ENCODE results near the gene PCGF1. TPM values are rescaled to one million over a fixed set of nuclear protein-coding genes. Genes with fewer than 3 reads are reported as not detected.

The PCGF1 gene
- total and polyA plus RNA-seq, 2 of the 13 experiments (the other 11 are each of a cell fraction or from before 2014, with no cell fraction given): 20.4 to 22.6 TPM

DNA sequence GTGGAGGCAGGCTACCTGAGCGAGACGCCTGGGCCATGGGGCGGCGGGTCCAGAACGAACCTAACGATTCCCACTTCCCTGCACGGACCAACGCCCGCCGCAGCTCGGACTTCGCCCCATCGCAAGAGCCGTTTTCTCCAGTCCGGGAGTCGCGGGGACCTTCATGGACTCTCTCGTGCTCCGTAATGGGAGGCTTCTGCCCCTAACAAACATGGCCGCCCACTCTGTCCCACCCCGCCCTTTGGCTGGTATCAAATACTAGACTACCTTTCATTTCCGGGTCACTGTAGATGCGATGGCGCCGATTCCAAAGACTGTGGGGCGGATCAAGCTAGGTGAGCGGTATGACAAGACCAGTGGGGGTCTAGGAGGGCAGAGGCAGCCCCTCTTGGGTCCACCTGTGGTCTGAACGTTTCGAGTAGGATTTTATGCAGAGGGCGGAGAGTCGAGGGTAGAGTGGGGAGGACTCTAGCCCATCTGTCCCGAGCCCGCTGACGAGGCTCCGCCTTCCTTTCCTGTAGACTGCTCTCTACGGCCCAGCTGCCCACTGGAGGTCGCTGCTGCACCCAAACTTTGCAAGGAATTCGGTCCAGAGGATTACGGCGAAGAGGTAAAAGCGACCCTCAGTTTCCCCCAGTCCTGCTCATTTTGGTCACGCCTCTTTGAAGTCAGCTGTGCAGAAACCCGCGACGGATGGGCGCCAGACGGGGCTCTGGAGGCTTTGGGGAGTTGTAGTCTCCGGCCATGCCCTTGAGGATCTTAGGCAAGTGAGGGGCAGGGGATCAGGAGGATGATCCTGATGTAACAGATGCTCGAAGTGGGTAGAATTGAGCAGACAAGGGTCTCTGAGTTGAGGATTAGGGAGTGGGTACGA lies 24.5 kb downstream of the PCGF1 start, which contains the start of the genes CCDC142 and TTC31 (continued):
- TF ChIP-seq, protein P1, sequence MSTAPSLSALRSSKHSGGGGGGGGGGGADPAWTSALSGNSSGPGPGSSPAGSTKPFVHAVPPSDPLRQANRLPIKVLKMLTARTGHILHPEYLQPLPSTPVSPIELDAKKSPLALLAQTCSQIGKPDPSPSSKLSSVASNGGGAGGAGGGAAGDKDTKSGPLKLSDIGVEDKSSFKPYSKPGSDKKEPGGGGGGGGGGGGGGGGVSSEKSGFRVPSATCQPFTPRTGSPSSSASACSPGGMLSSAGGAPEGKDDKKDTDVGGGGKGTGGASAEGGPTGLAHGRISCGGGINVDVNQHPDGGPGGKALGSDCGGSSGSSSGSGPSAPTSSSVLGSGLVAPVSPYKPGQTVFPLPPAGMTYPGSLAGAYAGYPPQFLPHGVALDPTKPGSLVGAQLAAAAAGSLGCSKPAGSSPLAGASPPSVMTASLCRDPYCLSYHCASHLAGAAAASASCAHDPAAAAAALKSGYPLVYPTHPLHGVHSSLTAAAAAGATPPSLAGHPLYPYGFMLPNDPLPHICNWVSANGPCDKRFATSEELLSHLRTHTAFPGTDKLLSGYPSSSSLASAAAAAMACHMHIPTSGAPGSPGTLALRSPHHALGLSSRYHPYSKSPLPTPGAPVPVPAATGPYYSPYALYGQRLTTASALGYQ (CRISPR knock-in tag; IDR thresholded peaks at IDR 0.05): peak; percentile 82; the same call in 1 of the 2 replicates
- no peak; the same call in 1 of the 2 replicates for TF ChIP-seq ZNF232 (CRISPR knock-in tag; IDR thresholded peaks at IDR 0.05; ENCODE audit: borderline replicate concordance)
- peak; percentile 43 for TF ChIP-seq FOXA3 (CRISPR knock-in tag; IDR thresholded peaks at IDR 0.05)
- TF ChIP-seq SAP130 (CRISPR knock-in tag; IDR thresholded peaks at IDR 0.05; ENCODE audit: low read depth): peak; percentile 99
- TF ChIP-seq SMAD9 (CRISPR knock-in tag; IDR thresholded peaks at IDR 0.05): peak; percentile 90; the same call in 1 of the 2 replicates
- TF ChIP-seq, protein P2, sequence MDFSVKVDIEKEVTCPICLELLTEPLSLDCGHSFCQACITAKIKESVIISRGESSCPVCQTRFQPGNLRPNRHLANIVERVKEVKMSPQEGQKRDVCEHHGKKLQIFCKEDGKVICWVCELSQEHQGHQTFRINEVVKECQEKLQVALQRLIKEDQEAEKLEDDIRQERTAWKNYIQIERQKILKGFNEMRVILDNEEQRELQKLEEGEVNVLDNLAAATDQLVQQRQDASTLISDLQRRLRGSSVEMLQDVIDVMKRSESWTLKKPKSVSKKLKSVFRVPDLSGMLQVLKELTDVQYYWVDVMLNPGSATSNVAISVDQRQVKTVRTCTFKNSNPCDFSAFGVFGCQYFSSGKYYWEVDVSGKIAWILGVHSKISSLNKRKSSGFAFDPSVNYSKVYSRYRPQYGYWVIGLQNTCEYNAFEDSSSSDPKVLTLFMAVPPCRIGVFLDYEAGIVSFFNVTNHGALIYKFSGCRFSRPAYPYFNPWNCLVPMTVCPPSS (IDR thresholded peaks at IDR 0.05): no peak
- TF ChIP-seq ZFP36 (IDR thresholded peaks at IDR 0.05; ENCODE audit: borderline replicate concordance, low read depth, low read length, partially characterized antibody): no peak
- TF ChIP-seq, protein P3, sequence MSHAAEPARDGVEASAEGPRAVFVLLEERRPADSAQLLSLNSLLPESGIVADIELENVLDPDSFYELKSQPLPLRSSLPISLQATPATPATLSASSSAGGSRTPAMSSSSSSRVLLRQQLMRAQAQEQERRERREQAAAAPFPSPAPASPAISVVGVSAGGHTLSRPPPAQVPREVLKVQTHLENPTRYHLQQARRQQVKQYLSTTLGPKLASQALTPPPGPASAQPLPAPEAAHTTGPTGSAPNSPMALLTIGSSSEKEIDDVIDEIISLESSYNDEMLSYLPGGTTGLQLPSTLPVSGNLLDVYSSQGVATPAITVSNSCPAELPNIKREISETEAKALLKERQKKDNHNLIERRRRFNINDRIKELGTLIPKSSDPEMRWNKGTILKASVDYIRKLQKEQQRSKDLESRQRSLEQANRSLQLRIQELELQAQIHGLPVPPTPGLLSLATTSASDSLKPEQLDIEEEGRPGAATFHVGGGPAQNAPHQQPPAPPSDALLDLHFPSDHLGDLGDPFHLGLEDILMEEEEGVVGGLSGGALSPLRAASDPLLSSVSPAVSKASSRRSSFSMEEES (CRISPR knock-in tag; IDR thresholded peaks at IDR 0.05): no peak
- peak; percentile 10; the same call in 1 of the 2 replicates for TF ChIP-seq ZC3H4 (CRISPR knock-in tag; IDR thresholded peaks at IDR 0.05; ENCODE audit: borderline replicate concordance)
- TF ChIP-seq NR1H2 (CRISPR knock-in tag; IDR thresholded peaks at IDR 0.05; ENCODE audit: borderline replicate concordance, low read depth): no peak
- no peak for TF ChIP-seq TP53 (CRISPR knock-in tag; conservative IDR thresholded peaks at IDR 0.05)
- TF ChIP-seq TBX2 (CRISPR knock-in tag; IDR thresholded peaks at IDR 0.05; ENCODE audit: borderline replicate concordance): peak; percentile 30; the same call in 1 of the 2 replicates
- TF ChIP-seq HNRNPUL1 (IDR thresholded peaks at IDR 0.05; ENCODE audit: low read depth, low read length): no peak
- TF ChIP-seq ZNF124 (CRISPR knock-in tag; IDR thresholded peaks at IDR 0.05): peak; percentile 46; the same call in 1 of the 2 replicates
- TF ChIP-seq GPN1 (CRISPR knock-in tag; IDR thresholded peaks at IDR 0.05; ENCODE audit: borderline replicate concordance): no peak
- TF ChIP-seq ZNF674 (CRISPR knock-in tag; IDR thresholded peaks at IDR 0.05; ENCODE audit: low read depth): 0 out of 2 replicates have a peak, but pooled peaks have one; percentile 64
- TF ChIP-seq, protein P4, sequence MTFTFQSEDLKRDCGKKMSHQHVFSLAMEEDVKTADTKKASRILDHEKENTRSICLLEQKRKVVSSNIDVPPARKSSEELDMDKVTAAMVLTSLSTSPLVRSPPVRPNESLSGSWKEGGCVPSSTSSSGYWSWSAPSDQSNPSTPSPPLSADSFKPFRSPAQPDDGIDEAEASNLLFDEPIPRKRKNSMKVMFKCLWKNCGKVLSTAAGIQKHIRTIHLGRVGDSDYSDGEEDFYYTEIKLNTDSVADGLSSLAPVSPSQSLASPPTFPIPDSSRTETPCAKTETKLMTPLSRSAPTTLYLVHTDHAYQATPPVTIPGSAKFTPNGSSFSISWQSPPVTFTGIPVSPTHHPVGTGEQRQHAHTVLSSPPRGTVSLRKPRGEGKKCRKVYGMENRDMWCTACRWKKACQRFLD (CRISPR knock-in tag; IDR thresholded peaks at IDR 0.05; ENCODE audit: borderline replicate concordance): no peak
- no peak; the same call in 1 of the 2 replicates for TF ChIP-seq TOPORS (CRISPR knock-in tag; IDR thresholded peaks at IDR 0.05)
- TF ChIP-seq, protein P5, sequence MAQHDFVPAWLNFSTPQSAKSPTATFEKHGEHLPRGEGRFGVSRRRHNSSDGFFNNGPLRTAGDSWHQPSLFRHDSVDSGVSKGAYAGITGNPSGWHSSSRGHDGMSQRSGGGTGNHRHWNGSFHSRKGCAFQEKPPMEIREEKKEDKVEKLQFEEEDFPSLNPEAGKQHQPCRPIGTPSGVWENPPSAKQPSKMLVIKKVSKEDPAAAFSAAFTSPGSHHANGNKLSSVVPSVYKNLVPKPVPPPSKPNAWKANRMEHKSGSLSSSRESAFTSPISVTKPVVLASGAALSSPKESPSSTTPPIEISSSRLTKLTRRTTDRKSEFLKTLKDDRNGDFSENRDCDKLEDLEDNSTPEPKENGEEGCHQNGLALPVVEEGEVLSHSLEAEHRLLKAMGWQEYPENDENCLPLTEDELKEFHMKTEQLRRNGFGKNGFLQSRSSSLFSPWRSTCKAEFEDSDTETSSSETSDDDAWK (CRISPR knock-in tag; IDR thresholded peaks at IDR 0.05): no peak
- no peak for TF ChIP-seq FLYWCH1 (CRISPR knock-in tag; IDR thresholded peaks at IDR 0.05)
- peak; percentile 50 for TF ChIP-seq AGO2 (optimal IDR thresholded peaks at IDR 0.05; ENCODE audit: low read depth, low read length)
